PC-9 (cell line): ENCODE measurements around the gene ATP8B1.

ENCODE experiments used
- CTCF ChIP-seq: fragments of 200-600 bp; sonication (generic); conservative IDR thresholded peaks from 2 replicates; pipeline ENCODE4 v1.6.1; 2017; ENCODE audit warnings: mixed run types, antibody characterized with exemption, mild to moderate bottlenecking, moderate library complexity
- EZH2 ChIP-seq: fragments of 200-600 bp; sonication (generic); IDR thresholded peaks from 2 replicates; pipeline ENCODE4 v1.8.0; 2017; ENCODE audit warnings: antibody characterized with exemption, low read depth

GRCh38 chr18:57619876-57620275 lies 183.2 kb downstream of the ATP8B1 start:
- no peak for TF ChIP-seq CTCF
- no peak for TF ChIP-seq EZH2
